Type B pancreatic cell (in vitro differentiated cells): Measurements from ENCODE around the gene FADS3. TPM values are rescaled to one million over a fixed set of nuclear protein-coding genes. Genes with fewer than 3 reads are reported as not detected.

ENCODE experiments used
- DNase-seq: peaks from one replicate; pipeline ENCODE4 v3.0.0; 2021; ENCODE audit warnings: mixed read lengths; ENCODE audit not compliant: unreplicated experiment; ENCODE audit errors: extremely low spot score
- H3K27ac Mint-ChIP-seq: 2 replicates; pipeline ENCODE4 v1.8.0; 2021; ENCODE audit warnings: mild to moderate bottlenecking, mixed read lengths
- H3K27me3 Mint-ChIP-seq: 2 replicates; pipeline ENCODE4 v1.8.0; 2021; ENCODE audit warnings: mixed read lengths
- H3K36me3 Mint-ChIP-seq: 2 replicates; pipeline ENCODE4 v1.8.0; 2021; ENCODE audit warnings: mixed read lengths
- H3K4me1 Mint-ChIP-seq: one replicate; pipeline ENCODE4 v1.8.0; 2021; ENCODE audit warnings: mixed read lengths; ENCODE audit not compliant: unreplicated experiment
- H3K4me3 Mint-ChIP-seq: 2 replicates; pipeline ENCODE4 v1.8.0; 2021; ENCODE audit warnings: mild to moderate bottlenecking, mixed read lengths
- H3K9me3 Mint-ChIP-seq: 2 replicates; pipeline ENCODE4 v1.8.0; 2021; ENCODE audit warnings: mixed read lengths
- CTCF ChIP-seq: fragments of 200-600 bp; sonication (generic); conservative IDR thresholded peaks from 2 replicates; pipeline ENCODE4 v1.5.0; 2021; ENCODE audit warnings: antibody characterized with exemption, mild to moderate bottlenecking
- total RNA-seq: library from RNA; stranded (reverse); gene quantifications from 2 replicates; pipeline ENCODE4 v1.2.1, GENCODE V29; 2021; ENCODE audit warnings: low replicate concordance

The FADS3 gene
- total RNA-seq, 1 donor from 2014 or later, result 10.0 TPM

DNA sequence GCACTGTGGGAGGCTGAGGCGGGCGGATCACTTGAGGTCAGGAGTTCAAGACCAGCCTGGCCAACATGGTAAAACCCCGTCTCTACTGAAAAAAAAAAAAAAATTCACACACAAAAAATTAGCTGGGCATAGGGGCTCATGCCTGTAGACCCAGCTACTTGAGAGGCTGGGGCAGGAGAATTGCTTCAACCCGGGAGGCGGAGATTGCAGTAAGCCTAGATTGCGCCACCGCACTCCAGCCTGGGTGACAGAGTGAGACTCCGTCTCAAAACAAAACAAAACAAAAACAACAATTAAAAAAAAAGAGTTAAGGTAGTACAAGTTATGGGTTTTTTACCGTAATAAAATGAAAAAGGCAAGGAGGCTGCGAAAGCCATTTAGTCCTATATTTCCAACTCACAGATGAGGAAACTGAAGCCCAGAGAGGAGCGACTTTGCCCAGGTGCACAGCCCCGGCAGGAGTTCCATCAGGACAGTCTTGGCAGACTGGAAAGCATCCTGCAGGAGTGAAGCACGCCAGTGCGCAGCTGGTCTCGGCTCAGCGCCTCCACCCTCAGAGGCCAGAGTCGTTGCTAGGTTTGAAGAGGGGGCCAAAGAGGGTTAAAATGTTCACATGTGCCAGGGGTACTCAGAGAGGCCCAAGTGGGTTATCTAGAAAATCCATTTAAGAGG lies 3.8 kb upstream of the FADS3 start:
- Mint-ChIP-seq H3K27me3 (no peaks in the 10 kb centered on the region), H3K36me3 (no peaks in the 10 kb centered on the region), H3K4me3 (no peak overlapping the region), H3K4me1 (peaks cover 9% of the 10 kb centered on the region), H3K27ac (no peak overlapping the region), H3K9me3 (no peaks in the 10 kb centered on the region)
- no peak for TF ChIP-seq CTCF
- no peak for DNase-seq

DNA sequence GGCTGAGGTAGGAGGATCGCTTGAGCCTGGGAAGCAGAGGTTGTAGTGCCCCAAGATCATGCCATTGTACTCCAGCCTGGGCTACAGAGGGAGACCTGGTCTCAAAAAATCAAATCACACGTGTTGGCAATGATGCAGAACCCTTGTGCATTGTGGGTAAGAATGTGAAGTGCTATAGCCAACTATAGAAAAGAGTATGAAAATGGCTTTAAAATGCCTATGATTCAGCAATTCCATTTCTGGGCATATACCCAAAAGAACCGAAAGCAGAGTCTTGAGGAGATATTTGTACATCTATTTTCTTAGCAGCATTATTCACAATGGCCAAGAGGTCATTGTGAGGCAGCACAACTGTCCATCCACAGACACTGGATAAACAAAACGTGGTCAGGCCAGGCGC lies 2.6 kb upstream of the FADS3 start:
- Mint-ChIP-seq H3K27ac (no peak overlapping the region), H3K9me3 (no peaks in the 10 kb centered on the region), H3K27me3 (no peaks in the 10 kb centered on the region), H3K36me3 (no peaks in the 10 kb centered on the region), H3K4me3 (no peak overlapping the region), H3K4me1 (no peaks in the 10 kb centered on the region)
- TF ChIP-seq CTCF, result no peak
- no peak for DNase-seq

DNA sequence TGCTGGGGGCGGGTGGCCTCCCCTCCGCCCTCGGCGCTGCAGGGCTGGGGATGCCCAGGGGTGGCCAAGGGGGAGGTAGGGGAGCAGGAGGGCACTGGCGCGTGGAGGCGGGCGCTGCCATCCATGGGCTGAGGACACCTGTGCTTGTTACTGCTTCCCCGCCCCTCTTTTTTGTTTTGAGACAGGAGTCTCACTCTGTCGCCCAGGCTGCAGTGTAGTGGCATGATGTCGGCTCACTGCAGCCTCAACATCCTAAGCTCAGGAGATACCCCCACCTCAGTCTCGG lies 683 bp upstream of the FADS3 start:
- Mint-ChIP-seq H3K4me1 (no peaks in the 10 kb centered on the region), H3K4me3 (peak overlapping the region; percentile 83), H3K36me3 (no peaks in the 10 kb centered on the region), H3K9me3 (peaks cover 4% of the 10 kb centered on the region), H3K27ac (no peak overlapping the region), H3K27me3 (no peaks in the 10 kb centered on the region)
- no peak for TF ChIP-seq CTCF
- DNase-seq, result no peak

DNA sequence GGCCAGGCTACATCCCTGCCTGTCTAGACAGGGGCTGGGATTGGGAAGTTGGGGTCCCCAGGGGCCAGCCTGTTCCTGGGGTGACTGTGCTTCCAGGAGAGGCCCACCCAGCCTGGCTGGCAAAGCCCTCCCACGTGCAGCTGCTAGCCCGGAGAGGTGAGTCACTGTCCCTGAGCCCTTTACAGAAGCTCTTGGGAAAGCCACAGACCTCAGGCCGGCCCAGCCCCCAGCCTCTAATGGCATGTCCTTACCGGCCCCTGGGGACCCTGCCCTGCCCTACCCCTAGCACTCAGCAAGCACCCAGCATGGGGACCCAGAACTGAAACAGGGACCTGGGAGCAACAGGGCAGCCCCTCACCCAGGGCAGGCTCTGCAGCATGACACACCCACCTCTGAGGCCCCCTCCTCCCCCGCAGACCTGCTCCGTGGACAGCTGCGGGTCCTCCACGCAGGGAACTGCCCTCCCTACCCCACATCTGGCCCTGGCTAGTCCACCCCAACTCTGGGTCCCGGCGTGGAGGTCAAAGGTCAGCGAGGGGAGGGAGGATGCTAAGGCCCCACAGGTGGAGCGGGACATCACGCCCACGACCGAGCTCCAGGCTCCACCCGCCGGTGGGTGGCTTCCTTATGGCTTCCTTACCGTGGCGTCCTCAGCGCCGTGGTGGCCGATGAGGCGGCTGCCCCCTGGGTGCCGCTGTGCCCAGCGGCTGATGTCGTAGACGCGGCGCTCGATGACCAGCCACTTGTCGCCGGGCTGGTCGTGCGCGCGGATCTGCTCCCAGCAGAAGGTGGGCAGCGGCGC lies 615 bp downstream of the FADS3 start:
- Mint-ChIP-seq H3K36me3 (no peaks in the 10 kb centered on the region), H3K4me3 (peak overlapping the region; percentile 75), H3K27ac (no peak overlapping the region), H3K27me3 (no peaks in the 10 kb centered on the region), H3K4me1 (no peaks in the 10 kb centered on the region), H3K9me3 (peaks cover 4% of the 10 kb centered on the region)
- DNase-seq, result no peak
- TF ChIP-seq CTCF, result peak; percentile 29

- peaks cover 4% of the 10 kb centered on the region for H3K9me3 Mint-ChIP-seq
- H3K27ac Mint-ChIP-seq, result no peak overlapping the region
- no peaks in the 10 kb centered on the region for H3K4me1 Mint-ChIP-seq
- H3K36me3 Mint-ChIP-seq, result no peaks in the 10 kb centered on the region
- no peak for DNase-seq
- no peak for TF ChIP-seq CTCF
- peak overlapping the region; percentile 68 for H3K4me3 Mint-ChIP-seq
- H3K27me3 Mint-ChIP-seq, result no peaks in the 10 kb centered on the region
These were observed 1.5 kb downstream of the FADS3 start for GRCh38 chr11:61889831-61890230.
